ENCODE results near the gene ZCCHC7. TPM values are rescaled to one million over a fixed set of nuclear protein-coding genes. Genes with fewer than 3 reads are reported as not detected.

Gene ZCCHC7
- total and polyA plus RNA-seq, 4 donors: 7.7 to 28.0 (median 12.6) TPM

DNA sequence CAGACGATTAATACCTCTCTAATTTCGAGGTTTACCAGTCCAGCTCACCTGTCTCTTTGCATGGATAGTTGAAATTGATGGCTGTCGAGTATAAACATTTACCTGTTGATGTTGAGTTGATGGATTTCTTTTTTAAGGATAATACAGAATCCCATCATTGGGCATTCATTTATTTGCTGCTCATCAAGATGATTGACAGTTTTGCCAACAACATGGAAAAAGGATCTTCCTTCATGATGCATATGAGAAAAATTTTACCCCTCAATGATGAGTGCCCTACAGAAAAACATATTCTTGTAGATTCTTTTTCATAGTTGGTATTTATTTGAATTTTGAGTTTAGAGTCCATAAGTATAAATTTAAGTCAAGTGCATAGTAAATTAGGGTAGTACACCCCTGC is 59.2 kb downstream of the ZCCHC7 start:
- TF ChIP-seq, protein P1, sequence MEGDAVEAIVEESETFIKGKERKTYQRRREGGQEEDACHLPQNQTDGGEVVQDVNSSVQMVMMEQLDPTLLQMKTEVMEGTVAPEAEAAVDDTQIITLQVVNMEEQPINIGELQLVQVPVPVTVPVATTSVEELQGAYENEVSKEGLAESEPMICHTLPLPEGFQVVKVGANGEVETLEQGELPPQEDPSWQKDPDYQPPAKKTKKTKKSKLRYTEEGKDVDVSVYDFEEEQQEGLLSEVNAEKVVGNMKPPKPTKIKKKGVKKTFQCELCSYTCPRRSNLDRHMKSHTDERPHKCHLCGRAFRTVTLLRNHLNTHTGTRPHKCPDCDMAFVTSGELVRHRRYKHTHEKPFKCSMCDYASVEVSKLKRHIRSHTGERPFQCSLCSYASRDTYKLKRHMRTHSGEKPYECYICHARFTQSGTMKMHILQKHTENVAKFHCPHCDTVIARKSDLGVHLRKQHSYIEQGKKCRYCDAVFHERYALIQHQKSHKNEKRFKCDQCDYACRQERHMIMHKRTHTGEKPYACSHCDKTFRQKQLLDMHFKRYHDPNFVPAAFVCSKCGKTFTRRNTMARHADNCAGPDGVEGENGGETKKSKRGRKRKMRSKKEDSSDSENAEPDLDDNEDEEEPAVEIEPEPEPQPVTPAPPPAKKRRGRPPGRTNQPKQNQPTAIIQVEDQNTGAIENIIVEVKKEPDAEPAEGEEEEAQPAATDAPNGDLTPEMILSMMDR (IDR thresholded peaks at IDR 0.05; ENCODE audit: control extremely low read depth, extremely low read depth): no peak
- ATAC-seq (ENCODE audit: insufficient read depth, low FRiP score) (no peak), DNase-seq (no peak)
- Histone ChIP-seq H3K9ac (ENCODE audit: insufficient read depth in 1 of 2, low read length in 2 of 2) (no peak overlapping the region), H3K4me1 (ENCODE audit: control insufficient read depth in 5 of 5, insufficient read depth in 5 of 5, low read length in 5 of 5) (peaks cover 0 to 9% (median 0%) of the 10 kb centered on the region in 5 donors), H3K27ac (ENCODE audit: low read depth in 1 of 2, low read length in 1 of 2) (no peak overlapping the region), H3K27me3 (ENCODE audit: control insufficient read depth in 3 of 3, insufficient read depth in 3 of 3, low read length in 2 of 3) (no peaks in the 10 kb centered on the region), H3K4me3 (no peak overlapping the region), H3K36me3 (ENCODE audit: control insufficient read depth in 4 of 4, insufficient read depth in 4 of 4, low read length in 4 of 4) (peaks cover 0 to 4% (median 2%) of the 10 kb centered on the region in 4 donors), H3K9me3 (ENCODE audit: control insufficient read depth in 4 of 4, insufficient read depth in 3 of 4, low read length in 3 of 4) (no peaks in the 10 kb centered on the region)
- WGBS, 2 donors: 90 to 98% methylated on average over 3 of the region's 3 CpGs

DNA sequence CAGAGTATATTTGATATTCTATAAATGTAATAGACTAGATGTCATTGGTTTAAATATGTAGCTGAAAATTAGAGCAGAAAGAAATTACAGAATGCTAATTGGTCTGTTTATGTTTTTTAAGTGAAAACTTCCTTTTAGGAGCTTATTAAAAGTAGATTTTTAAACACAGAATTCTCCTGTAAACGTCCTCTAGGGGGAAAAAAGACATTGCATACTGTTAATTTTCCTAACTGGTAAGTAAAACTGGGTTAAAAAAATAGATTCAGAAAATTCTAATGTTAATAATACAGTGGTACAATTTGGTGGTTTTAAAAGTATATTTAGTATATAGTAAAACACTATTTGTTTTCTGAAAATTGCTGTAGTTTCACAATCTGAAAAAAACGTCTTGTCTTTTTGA is 59.8 kb downstream of the ZCCHC7 start:
- DNase-seq (no peak), ATAC-seq (ENCODE audit: insufficient read depth, low FRiP score) (no peak)
- TF ChIP-seq, protein P1 (IDR thresholded peaks at IDR 0.05; ENCODE audit: control extremely low read depth, extremely low read depth): no peak

DNA sequence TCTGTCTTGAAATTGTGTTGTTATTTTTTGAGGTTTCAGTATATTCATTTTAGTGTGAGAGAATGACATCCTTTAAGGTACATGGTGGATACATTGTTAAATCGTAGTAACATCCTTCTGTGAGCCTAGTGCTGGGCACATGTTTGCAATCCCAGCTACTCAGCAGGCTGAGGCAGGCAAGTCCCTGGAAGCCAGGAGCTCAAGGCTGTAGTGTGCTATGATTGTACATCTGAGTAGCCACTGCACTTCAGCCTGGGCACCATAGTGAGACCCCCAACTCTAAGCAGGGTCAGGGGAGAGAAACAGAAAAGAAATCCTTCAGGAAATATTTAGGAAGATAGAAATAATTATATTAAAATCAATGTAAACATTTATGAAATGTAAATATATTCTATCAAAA is 62.3 kb downstream of the ZCCHC7 start:
- no peaks in the 10 kb centered on the region for H3K27me3 ChIP-seq (ENCODE audit: control insufficient read depth in 3 of 3, insufficient read depth in 3 of 3, low read length in 2 of 3)
- peaks cover 0 to 2% (median under 1%) of the 10 kb centered on the region in 4 donors for H3K36me3 ChIP-seq (ENCODE audit: control insufficient read depth in 4 of 4, insufficient read depth in 4 of 4, low read length in 4 of 4)
- no peaks in the 10 kb centered on the region for H3K9me3 ChIP-seq (ENCODE audit: control insufficient read depth in 4 of 4, insufficient read depth in 3 of 4, low read length in 3 of 4)
- H3K4me3 ChIP-seq: no peak overlapping the region
- no peak for ATAC-seq (ENCODE audit: insufficient read depth, low FRiP score)
- WGBS, 2 donors: 97 to 100% methylated on average over 1 of the region's 1 CpG
- H3K27ac ChIP-seq (ENCODE audit: low read depth in 1 of 2, low read length in 1 of 2): no peak overlapping the region
- peaks cover 0 to 19% (median 0%) of the 10 kb centered on the region in 5 donors for H3K4me1 ChIP-seq (ENCODE audit: control insufficient read depth in 5 of 5, insufficient read depth in 5 of 5, low read length in 5 of 5)
- no peak for DNase-seq
- no peak overlapping the region for H3K9ac ChIP-seq (ENCODE audit: insufficient read depth in 1 of 2, low read length in 2 of 2)
- TF ChIP-seq, protein P1 (IDR thresholded peaks at IDR 0.05; ENCODE audit: control extremely low read depth, extremely low read depth): no peak

More for the DNA sequence above, 59.8 kb downstream of the ZCCHC7 start:
- H3K36me3 ChIP-seq (ENCODE audit: control insufficient read depth in 4 of 4, insufficient read depth in 4 of 4, low read length in 4 of 4): peaks cover 0 to 4% (median 2%) of the 10 kb centered on the region in 4 donors
- no peak overlapping the region for H3K4me3 ChIP-seq
- no peak overlapping the region for H3K27ac ChIP-seq (ENCODE audit: low read depth in 1 of 2, low read length in 1 of 2)
- H3K9me3 ChIP-seq (ENCODE audit: control insufficient read depth in 4 of 4, insufficient read depth in 3 of 4, low read length in 3 of 4): no peaks in the 10 kb centered on the region
- H3K4me1 ChIP-seq (ENCODE audit: control insufficient read depth in 5 of 5, insufficient read depth in 5 of 5, low read length in 5 of 5): peaks cover 0 to 9% (median 0%) of the 10 kb centered on the region in 5 donors
- H3K9ac ChIP-seq (ENCODE audit: insufficient read depth in 1 of 2, low read length in 2 of 2): no peak overlapping the region
- 73 to 81% methylated on average over 2 of the region's 2 CpGs for WGBS, 2 donors
- H3K27me3 ChIP-seq (ENCODE audit: control insufficient read depth in 3 of 3, insufficient read depth in 3 of 3, low read length in 2 of 3): no peaks in the 10 kb centered on the region

All from lung (tissue), 12 donors.